Aorta (tissue), 5 donors: ENCODE results near the gene NAGA. TPM values are rescaled to one million over a fixed set of nuclear protein-coding genes. Genes with fewer than 3 reads are reported as not detected.

Experiments
- ATAC-seq: fragments of 200-7000 bp; cut with Tn5 transposase; one replicate; pipeline ENCODE4 v1.9.1; 2022; ENCODE audit warnings: moderate library complexity; ENCODE audit not compliant: low FRiP score
- DNase-seq, 2 donors: peaks; one replicate each; pipeline ENCODE4 v3.0.0-alpha.2; 2020
- H3K27ac ChIP-seq, 2 donors: one replicate each; pipeline ENCODE4 v1.5.1; 2013; ENCODE audit warnings: low read length in 2 of 2, mild to moderate bottlenecking in 2 of 2, moderate library complexity in 2 of 2, control low read depth in 1 of 2, inconsistent platforms in 1 of 2, low read depth in 1 of 2
- H3K27me3 ChIP-seq, 2 donors: one replicate each; pipeline ENCODE4 v1.6.1; 2013; ENCODE audit warnings: control low read depth in 1 of 2, low read length in 1 of 2, mild to moderate bottlenecking in 1 of 2, moderate library complexity in 1 of 2; ENCODE audit not compliant: insufficient read depth in 2 of 2, control insufficient read depth in 1 of 2
- H3K36me3 ChIP-seq, 2 donors: one replicate each; pipeline ENCODE4 v1.6.1; 2013; ENCODE audit warnings: control low read depth in 1 of 2, low read length in 1 of 2, mild to moderate bottlenecking in 1 of 2; ENCODE audit not compliant: insufficient read depth in 2 of 2, control insufficient read depth in 1 of 2
- H3K4me1 ChIP-seq, 2 donors: one replicate each; pipeline ENCODE4 v1.6.1; 2013; ENCODE audit warnings: low read length in 2 of 2, control low read depth in 1 of 2, mild to moderate bottlenecking in 1 of 2, moderate library complexity in 1 of 2; ENCODE audit not compliant: insufficient read depth in 2 of 2, control insufficient read depth in 1 of 2
- H3K4me3 ChIP-seq, 2 donors: one replicate each; pipeline ENCODE4 v1.5.1; 2013; ENCODE audit warnings: low read length in 2 of 2, control low read depth in 1 of 2, mild to moderate bottlenecking in 1 of 2
- H3K9me3 ChIP-seq: one replicate; pipeline ENCODE4 v1.6.1; 2013; ENCODE audit warnings: mild to moderate bottlenecking, low read length; ENCODE audit not compliant: control insufficient read depth
- WGBS, 2 donors: extraction: QIAGEN DNeasy Blood & Tissue Kit; methylation state at CpG; one replicate each; pipeline ENCODE4 v1.1.7; 2013; 5-methylcytosine and 5-hydroxymethylcytosine counted together
- intact Hi-C, 2 donors: fragments of 100-400 bp; cut with DNase I; formaldehyde crosslinking; loops; one replicate each; pipeline versions ENCODE4 v1.14.2 to v1.15.0; 2022
- polyA plus RNA-seq, 2 donors: library from polyadenylated mRNA; stranded (reverse); fragments of 200-250 nt; gene quantifications; one replicate each; pipeline ENCODE4 v1.2.3, GENCODE V29; 2013
- total RNA-seq, 2 donors: library from RNA; stranded (reverse); fragmentation: NEBNext Ultra II Directional; extraction: Animal tissue kit (Norgen Biotek cat#: 25700); gene quantifications; one replicate each; pipeline ENCODE4 v1.2.1, GENCODE V29; 2021
- donor health status: healthy with polysubstance abuse.
- donor health status: Bipolar disorder and iron deficiency.
- donor health status: DM: no; HTN: no; CAD: no.
- donor health status: DM: no; HTN: no; CAD: no.
- donor health status: DM: yes; HTN: yes; CAD: no.

The NAGA gene
- total and polyA plus RNA-seq, 4 donors: 8.4 to 27.6 (median 19.3) TPM

DNA sequence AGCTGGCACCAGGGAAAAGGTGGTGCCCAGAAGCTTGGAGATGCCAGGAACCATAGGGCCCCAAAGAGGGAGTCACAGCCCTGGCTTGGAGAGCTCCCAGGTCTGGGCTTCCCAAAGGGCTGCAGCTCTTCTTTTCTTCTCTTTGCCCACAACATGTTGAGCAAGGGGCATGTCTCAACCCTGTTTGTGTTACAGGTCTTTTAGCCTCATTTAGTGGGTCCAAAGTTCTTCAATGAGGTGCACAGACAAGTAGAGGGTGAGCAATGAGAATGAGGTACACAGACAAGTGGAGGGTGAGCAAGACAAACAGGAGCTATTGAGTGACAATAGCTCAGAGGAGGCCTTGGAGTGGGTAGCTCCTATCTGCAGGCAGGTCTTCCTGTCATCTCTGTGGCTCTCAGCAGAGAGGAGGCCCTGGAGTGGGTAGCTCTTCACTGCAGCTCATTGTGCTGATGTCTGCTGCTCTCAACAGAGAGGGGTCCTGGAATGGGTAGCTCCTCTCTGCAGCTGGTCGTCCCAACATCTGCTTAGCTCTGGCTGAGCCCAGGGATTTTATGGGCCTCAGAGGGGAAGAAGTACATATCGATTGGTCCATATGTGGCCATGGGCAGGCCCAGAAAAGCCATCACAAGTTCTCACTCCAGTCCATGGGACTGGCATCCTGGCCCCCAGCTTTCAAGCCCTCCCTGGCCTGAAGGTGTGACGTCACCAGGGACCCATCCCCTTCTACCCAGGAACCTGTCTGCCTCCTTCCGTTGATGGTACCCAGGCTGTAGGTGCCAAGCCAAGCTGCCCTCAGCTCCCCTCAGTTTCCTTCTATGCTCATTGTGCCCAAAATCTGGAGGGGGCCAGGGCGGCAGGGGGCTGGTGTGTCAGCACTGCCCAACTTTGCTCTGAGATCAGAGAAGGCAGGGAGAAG lies 37.1 kb downstream of the NAGA start:
- no peak overlapping the region for H3K27ac ChIP-seq
- 93 to 95% methylated on average over 5 of the region's 5 CpGs for WGBS, 2 donors
- H3K4me3 ChIP-seq: no peak overlapping the region
- H3K9me3 ChIP-seq: no peaks in the 10 kb centered on the region
- intact Hi-C loops: no loop called here
- no peak for ATAC-seq
- no peaks in the 10 kb centered on the region for H3K36me3 ChIP-seq
- no peak for DNase-seq
- H3K4me1 ChIP-seq: no peaks in the 10 kb centered on the region
- no peaks in the 10 kb centered on the region for H3K27me3 ChIP-seq

DNA sequence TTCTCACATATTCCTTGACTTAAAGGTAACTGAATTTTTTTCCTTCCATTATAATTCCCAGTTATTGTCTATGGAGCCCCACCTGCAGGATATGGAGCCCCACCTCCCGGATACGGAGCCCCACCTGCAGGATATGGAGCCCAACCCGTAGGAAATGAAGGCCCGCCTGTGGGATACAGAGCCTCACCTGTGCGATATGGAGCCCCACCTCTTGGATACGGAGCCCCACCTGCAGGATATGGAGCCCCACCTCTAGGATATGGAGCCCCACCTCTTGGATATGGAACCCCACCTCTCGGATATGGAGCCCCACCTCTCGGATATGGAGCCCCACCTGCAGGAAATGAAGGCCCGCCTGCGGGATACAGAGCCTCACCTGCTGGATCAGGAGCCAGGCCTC lies 43.9 kb downstream of the NAGA start:
- no peaks in the 10 kb centered on the region for H3K27me3 ChIP-seq
- no peaks in the 10 kb centered on the region for H3K9me3 ChIP-seq
- DNase-seq: no peak
- H3K4me3 ChIP-seq: no peak overlapping the region
- 91 to 92% methylated on average over 10 of the region's 10 CpGs for WGBS, 2 donors
- intact Hi-C loops: no loop called here
- no peaks in the 10 kb centered on the region for H3K36me3 ChIP-seq
- ATAC-seq: no peak
- no peak overlapping the region for H3K27ac ChIP-seq
- peaks cover 0 to 3% of the 10 kb centered on the region in 2 donors for H3K4me1 ChIP-seq

DNA sequence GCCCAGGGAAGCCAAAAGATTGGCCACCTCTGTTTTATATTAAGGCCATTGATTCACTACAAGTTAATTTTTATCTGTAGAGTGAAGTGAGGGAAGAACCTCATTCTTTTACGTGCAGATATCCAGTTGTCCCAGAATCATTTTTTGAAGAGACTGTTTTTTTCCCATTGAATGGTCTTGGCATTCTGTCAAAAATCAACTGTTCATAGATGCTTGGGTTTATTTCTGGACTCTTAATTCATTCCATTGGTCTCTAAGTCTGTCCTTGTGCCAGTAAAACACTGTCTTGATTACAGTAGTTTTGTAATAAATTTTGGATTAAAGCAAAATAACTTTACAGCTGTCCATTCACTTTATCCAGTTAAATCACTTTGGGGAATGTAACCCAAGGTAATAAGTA lies 45.2 kb downstream of the NAGA start:
- Histone ChIP-seq H3K4me3 (no peak overlapping the region), H3K9me3 (no peaks in the 10 kb centered on the region), H3K27me3 (no peaks in the 10 kb centered on the region), H3K36me3 (no peaks in the 10 kb centered on the region), H3K4me1 (peaks cover 0 to 3% of the 10 kb centered on the region in 2 donors), H3K27ac (no peak overlapping the region)
- 26 to 37% methylated on average over 1 of the region's 1 CpG for WGBS, 2 donors
- intact Hi-C loops: no loop called here
- no peak for DNase-seq
- ATAC-seq: no peak

DNA sequence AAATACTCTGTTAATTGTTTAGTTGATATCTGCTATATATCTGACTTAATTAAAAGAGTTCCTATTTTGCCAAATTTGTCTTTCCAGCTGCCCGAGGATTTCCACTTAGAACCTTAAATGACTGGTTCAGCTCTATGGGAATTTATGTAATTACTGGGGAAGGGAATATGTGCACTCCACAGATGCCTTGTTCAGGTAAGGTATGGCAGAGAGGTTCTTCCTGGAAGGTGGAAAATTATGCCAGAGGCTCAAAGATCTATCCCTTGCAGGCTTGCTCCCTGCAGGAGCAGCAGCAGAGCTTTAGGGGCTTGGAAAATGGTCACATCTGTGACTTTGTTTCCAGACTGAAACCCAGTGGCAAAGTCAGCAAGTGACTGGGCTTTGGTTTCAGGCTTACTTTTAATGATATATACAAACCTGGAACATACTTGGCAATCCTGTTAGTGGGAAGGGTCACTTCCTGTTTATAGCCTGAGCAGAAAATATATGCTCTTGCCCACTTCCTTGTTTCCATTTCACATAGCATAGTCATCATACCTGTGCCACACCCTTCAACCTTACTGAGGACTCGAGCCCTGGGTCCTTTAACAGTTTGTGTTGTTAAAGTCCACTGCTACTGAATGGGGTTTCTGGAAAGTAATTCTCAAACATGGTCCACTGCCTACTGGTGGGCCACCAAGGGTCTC lies 48.3 kb downstream of the NAGA start:
- intact Hi-C loops: no loop called here
- 82 to 84% methylated on average over 2 of the region's 2 CpGs for WGBS, 2 donors
- no peak for ATAC-seq

DNA sequence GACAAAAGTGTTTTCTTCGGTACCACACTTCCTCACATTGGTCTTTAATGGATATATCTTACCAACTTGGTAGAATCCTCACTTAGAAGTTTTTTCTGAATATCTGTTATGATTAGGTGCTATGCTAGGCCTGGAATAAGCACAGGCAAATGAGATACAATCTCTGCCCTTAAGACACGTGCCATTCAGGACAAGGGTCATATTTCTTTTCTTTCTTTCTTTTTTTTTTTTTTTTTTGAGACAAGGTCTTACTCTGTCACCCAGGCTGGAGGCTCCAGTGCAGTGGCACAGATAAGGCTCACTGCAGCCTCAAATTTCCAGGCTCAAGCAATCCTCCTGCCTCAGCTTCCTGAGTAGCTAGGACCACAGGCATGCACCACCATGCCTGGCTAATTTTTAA lies 49.0 kb downstream of the NAGA start:
- no peak overlapping the region for H3K27ac ChIP-seq
- ATAC-seq: no peak
- H3K9me3 ChIP-seq: no peaks in the 10 kb centered on the region
- H3K4me3 ChIP-seq: no peak overlapping the region
- no peaks in the 10 kb centered on the region for H3K36me3 ChIP-seq
- intact Hi-C loops: no loop called here
- WGBS, 2 donors: 83 to 85% methylated on average over 2 of the region's 2 CpGs
- DNase-seq: no peak
- H3K27me3 ChIP-seq: no peaks in the 10 kb centered on the region
- peaks cover 0 to 3% of the 10 kb centered on the region in 2 donors for H3K4me1 ChIP-seq

More for the DNA sequence above, 48.3 kb downstream of the NAGA start:
- Histone ChIP-seq H3K9me3 (no peaks in the 10 kb centered on the region), H3K36me3 (no peaks in the 10 kb centered on the region), H3K4me1 (peaks cover 0 to 3% of the 10 kb centered on the region in 2 donors), H3K27me3 (no peaks in the 10 kb centered on the region), H3K4me3 (no peak overlapping the region), H3K27ac (no peak overlapping the region)
- no peak for DNase-seq

DNA sequence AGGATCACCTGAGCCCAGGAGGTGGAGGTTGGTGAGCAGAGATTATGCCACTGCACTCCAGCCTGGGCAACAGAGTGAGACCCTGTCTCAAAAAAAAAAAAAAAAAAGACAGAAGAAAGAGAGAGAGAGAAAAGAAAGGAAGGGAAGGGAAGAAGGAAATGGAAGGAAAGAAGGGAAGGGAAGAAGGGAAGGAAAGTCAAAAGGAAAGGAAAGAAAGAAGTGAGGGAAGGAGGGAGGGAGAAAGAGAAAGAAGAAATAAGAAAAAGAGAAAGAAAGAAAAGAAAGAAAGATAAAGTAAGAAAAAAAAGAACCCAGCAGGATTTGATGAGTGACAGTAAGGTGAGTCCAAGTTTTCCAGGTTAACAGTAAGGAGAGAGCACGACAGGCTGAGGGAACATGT lies 52.4 kb downstream of the NAGA start:
- H3K27ac ChIP-seq: no peak overlapping the region
- no peak for DNase-seq
- H3K4me3 ChIP-seq: no peak overlapping the region
- no peaks in the 10 kb centered on the region for H3K36me3 ChIP-seq
- peaks cover 2% of the 10 kb centered on the region for H3K9me3 ChIP-seq
- H3K4me1 ChIP-seq: no peaks in the 10 kb centered on the region
- ATAC-seq: no peak
- WGBS, 2 donors: 35 to 39% methylated on average over 1 of the region's 1 CpG
- H3K27me3 ChIP-seq: peaks cover 0 to 1% of the 10 kb centered on the region in 2 donors
- intact Hi-C loops: no loop called here

DNA sequence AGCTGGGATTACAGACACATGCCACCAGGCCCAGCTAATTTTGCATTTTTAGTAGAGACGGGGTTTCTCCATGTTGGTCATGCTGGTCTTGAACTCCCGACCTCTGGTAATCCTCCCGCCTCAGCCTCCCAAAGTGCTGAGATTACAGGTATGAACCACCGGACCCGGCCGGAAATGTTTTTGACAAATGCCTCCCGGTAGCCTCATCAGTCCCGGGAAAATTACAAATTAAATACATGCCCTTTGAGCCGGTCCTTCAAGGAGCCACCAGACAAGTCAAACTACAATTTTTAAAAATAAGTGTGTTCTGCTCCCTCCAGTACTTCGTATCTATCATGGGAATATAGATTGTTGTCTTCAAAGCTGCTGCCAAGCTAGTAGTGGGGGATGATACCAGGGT lies 54.5 kb downstream of the NAGA start:
- no peak for ATAC-seq
- intact Hi-C loops: no loop called here
- WGBS, 2 donors: 60 to 69% methylated on average over 10 of the region's 10 CpGs

DNA sequence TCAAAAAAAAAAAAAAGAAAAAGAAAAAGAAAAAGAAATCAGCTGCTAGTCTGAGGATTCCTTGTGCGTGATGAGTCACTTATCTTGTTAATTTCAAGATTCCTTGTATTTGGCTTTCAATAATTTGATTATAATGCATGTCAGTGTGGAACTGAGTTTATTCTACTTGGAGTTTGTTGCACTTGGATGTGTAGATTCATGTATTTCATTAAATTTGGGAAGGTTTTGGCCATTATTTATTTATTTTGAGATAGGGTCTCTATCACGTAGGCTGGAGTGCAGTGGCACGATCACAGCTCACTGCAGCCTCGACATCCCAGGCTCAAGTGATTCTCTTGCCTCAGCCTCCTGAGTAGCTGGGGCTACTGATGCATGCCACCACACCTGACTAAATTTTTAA lies 57.2 kb downstream of the NAGA start:
- Histone ChIP-seq H3K36me3 (no peaks in the 10 kb centered on the region), H3K9me3 (peaks cover 2% of the 10 kb centered on the region), H3K4me3 (no peak overlapping the region), H3K27me3 (peaks cover 0 to 1% of the 10 kb centered on the region in 2 donors), H3K27ac (no peak overlapping the region), H3K4me1 (no peaks in the 10 kb centered on the region)
- no peak for DNase-seq
- intact Hi-C loops: no loop called here
- WGBS, 2 donors: 73 to 88% methylated on average over 4 of the region's 4 CpGs
- ATAC-seq: no peak

More for the DNA sequence above, 54.5 kb downstream of the NAGA start:
- Histone ChIP-seq H3K4me1 (no peaks in the 10 kb centered on the region), H3K36me3 (no peaks in the 10 kb centered on the region), H3K27ac (no peak overlapping the region), H3K9me3 (peaks cover 2% of the 10 kb centered on the region), H3K4me3 (no peak overlapping the region), H3K27me3 (peaks cover 0 to 1% of the 10 kb centered on the region in 2 donors)
- no peak for DNase-seq
